ENCODE data around the gene ANKRD60.

The ANKRD60 gene

GRCh38 chr20:58228484-58229197 lies at the start of gene ANKRD60:
ANKRD60 (minus strand) TSS chr20:58228653; CDS start chr20:58228653, 0 bp downstream.
- no peak for TF ChIP-seq CTCF (IDR thresholded peaks at IDR 0.05)

- no peak for TF ChIP-seq CTCF (IDR thresholded peaks at IDR 0.05)
These were observed 49.4 kb upstream of the ANKRD60 start for GRCh38 chr20:58277578-58278472.

GRCh38 chr20:58277107-58277506 lies 48.7 kb upstream of the ANKRD60 start:
- TF ChIP-seq CTCF (IDR thresholded peaks at IDR 0.05) = no peak

GRCh38 chr20:58274384-58274783 lies 45.9 kb upstream of the ANKRD60 start:
- no peak for TF ChIP-seq CTCF (IDR thresholded peaks at IDR 0.05)

GRCh38 chr20:58271606-58272351 lies 43.3 kb upstream of the ANKRD60 start:
- no peak for TF ChIP-seq CTCF (IDR thresholded peaks at IDR 0.05)

- TF ChIP-seq CTCF (IDR thresholded peaks at IDR 0.05) = no peak
These were observed 40.6 kb upstream of the ANKRD60 start for GRCh38 chr20:58268936-58269619.

GRCh38 chr20:58268421-58268821 lies 40.0 kb upstream of the ANKRD60 start:
- no peak for TF ChIP-seq CTCF (IDR thresholded peaks at IDR 0.05)
